Cardiac muscle cell (in vitro differentiated cells and primary cell): Measurements from ENCODE around the gene PRKG1. TPM values are rescaled to one million over a fixed set of nuclear protein-coding genes. Genes with fewer than 3 reads are reported as not detected.

ENCODE experiments used
- DNase-seq, 2 donors: peaks; one replicate each; pipeline versions ENCODE4 v3.0.0 to v3.0.0-alpha.2; 2010 to 2017; ENCODE audit warnings: low read depth in 1 of 2, low spot score in 1 of 2
- H3K27ac ChIP-seq: fragments of 200-600 bp; sonication (generic); 2 replicates; pipeline ENCODE4 v1.5.1; 2016
- H3K27me3 ChIP-seq: fragments of 200-600 bp; sonication (generic); 2 replicates; pipeline ENCODE4 v1.6.0; 2016; ENCODE audit warnings: control low read depth
- H3K36me3 ChIP-seq: fragments of 200-600 bp; sonication (generic); 2 replicates; pipeline ENCODE4 v1.5.1; 2016; ENCODE audit warnings: control low read depth
- H3K4me1 ChIP-seq: fragments of 200-600 bp; sonication (generic); 2 replicates; pipeline ENCODE4 v1.8.1; 2017; ENCODE audit warnings: low read depth, mild to moderate bottlenecking, mixed run types
- H3K4me3 ChIP-seq: fragments of 200-600 bp; sonication (generic); 2 replicates; pipeline ENCODE4 v1.5.1; 2016; ENCODE audit warnings: mild to moderate bottlenecking
- H3K9me3 ChIP-seq: fragments of 200-600 bp; sonication (generic); 2 replicates; pipeline ENCODE4 v1.5.1; 2017; ENCODE audit warnings: low read depth, mild to moderate bottlenecking, control low read depth
- polyA plus RNA-seq: library from polyadenylated mRNA; unstranded; fragments of >200 nt; fragmentation: Nextera tagmentation; extraction: Ambion mirVana; gene quantifications from 2 replicates; pipeline ENCODE4 v1.2.1, GENCODE V29; 2016
- total RNA-seq: library from RNA; depleted of rRNA; stranded (reverse); fragments of >200 nt; gene quantifications from 2 replicates; pipeline ENCODE4 v1.2.3, GENCODE V29; 2016
- TF ChIP-seq, protein P1 (sequence below): IDR thresholded peaks from 2 replicates; pipeline ENCODE4 v1.5.1; 2012; ENCODE audit warnings: low read depth, mild to moderate bottlenecking, low read length

Gene PRKG1
- total and polyA plus RNA-seq, 2 experiments from 2014 or later = 2.9 to 13.3 TPM

GRCh38 chr10:52068485-52068884 lies 994.2 kb downstream of the PRKG1 start:
- Histone ChIP-seq H3K4me1 (peaks cover 6% of the 10 kb centered on the region), H3K9me3 (no peaks in the 10 kb centered on the region), H3K36me3 (no peaks in the 10 kb centered on the region), H3K27me3 (no peaks in the 10 kb centered on the region), H3K4me3 (no peak overlapping the region), H3K27ac (no peak overlapping the region)
- TF ChIP-seq, protein P1, sequence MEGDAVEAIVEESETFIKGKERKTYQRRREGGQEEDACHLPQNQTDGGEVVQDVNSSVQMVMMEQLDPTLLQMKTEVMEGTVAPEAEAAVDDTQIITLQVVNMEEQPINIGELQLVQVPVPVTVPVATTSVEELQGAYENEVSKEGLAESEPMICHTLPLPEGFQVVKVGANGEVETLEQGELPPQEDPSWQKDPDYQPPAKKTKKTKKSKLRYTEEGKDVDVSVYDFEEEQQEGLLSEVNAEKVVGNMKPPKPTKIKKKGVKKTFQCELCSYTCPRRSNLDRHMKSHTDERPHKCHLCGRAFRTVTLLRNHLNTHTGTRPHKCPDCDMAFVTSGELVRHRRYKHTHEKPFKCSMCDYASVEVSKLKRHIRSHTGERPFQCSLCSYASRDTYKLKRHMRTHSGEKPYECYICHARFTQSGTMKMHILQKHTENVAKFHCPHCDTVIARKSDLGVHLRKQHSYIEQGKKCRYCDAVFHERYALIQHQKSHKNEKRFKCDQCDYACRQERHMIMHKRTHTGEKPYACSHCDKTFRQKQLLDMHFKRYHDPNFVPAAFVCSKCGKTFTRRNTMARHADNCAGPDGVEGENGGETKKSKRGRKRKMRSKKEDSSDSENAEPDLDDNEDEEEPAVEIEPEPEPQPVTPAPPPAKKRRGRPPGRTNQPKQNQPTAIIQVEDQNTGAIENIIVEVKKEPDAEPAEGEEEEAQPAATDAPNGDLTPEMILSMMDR = no peak
- no peak for DNase-seq

- TF ChIP-seq, protein P1 = no peak
- Histone ChIP-seq H3K27ac (no peak overlapping the region), H3K36me3 (no peaks in the 10 kb centered on the region), H3K4me3 (no peak overlapping the region), H3K4me1 (peaks cover 6% of the 10 kb centered on the region), H3K9me3 (no peaks in the 10 kb centered on the region), H3K27me3 (no peaks in the 10 kb centered on the region)
- peak in 1 of 2 donors; percentile 43 for DNase-seq
Observed at GRCh38 chr10:52071814-52072213, 997.5 kb downstream of the PRKG1 start.

DNA sequence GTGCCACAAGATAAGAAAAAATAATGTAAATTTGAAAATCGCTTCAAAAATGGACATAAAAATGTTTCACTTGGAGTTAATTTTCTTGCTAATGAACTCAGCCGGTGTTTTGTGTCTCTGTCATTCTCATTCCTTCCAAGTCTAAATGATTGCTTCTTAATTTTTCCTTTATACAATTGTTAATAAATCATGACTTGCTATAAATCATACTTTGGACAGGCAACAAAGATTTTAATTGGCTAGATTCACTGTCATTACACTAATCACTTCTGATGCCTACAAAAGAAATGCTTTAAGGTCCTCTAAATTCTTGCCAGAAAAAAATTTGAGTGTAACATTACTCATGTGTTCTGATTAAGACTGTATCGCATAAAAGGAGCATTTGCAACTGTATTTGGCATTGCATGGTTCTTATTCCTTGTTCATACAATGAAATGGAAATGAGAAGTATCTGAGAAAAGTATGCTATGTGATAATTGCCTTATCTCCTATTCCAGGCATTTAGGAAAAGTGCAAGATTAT lies 1000.3 kb downstream of the PRKG1 start:
- DNase-seq = no peak
- TF ChIP-seq, protein P1 = no peak
- Histone ChIP-seq H3K4me3 (no peak overlapping the region), H3K27ac (no peak overlapping the region), H3K27me3 (no peaks in the 10 kb centered on the region), H3K36me3 (no peaks in the 10 kb centered on the region), H3K4me1 (peaks cover 6% of the 10 kb centered on the region), H3K9me3 (no peaks in the 10 kb centered on the region)

DNA sequence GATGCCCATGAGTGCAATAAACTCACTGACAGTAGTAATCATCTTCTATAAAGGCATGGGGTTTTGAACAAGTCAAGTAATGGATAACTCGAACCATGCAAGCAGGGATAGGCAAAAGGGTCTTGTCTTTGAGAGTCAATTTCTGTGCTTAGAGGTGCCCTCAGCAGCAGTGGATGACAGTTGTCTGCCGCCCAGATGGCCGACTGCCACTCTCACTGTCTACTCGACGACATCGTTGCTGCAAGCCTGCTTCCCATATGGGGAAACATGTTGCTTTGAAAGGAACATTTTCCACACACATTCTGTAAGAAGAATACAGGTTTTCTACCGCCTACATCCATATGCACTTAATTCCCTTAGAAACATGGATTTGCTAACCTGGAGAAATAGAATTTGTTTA lies 1003.5 kb downstream of the PRKG1 start:
- no peak overlapping the region for H3K27ac ChIP-seq
- no peak overlapping the region for H3K4me3 ChIP-seq
- no peaks in the 10 kb centered on the region for H3K36me3 ChIP-seq
- H3K9me3 ChIP-seq = no peaks in the 10 kb centered on the region
- no peaks in the 10 kb centered on the region for H3K4me1 ChIP-seq
- TF ChIP-seq, protein P1 = no peak
- DNase-seq = no peak
- H3K27me3 ChIP-seq = no peaks in the 10 kb centered on the region

- no peaks in the 10 kb centered on the region for H3K27me3 ChIP-seq
- H3K4me1 ChIP-seq = no peaks in the 10 kb centered on the region
- H3K4me3 ChIP-seq = no peak overlapping the region
- H3K36me3 ChIP-seq = no peaks in the 10 kb centered on the region
- no peak for DNase-seq
- no peak overlapping the region for H3K27ac ChIP-seq
- TF ChIP-seq, protein P1 = no peak
- H3K9me3 ChIP-seq = no peaks in the 10 kb centered on the region
Observed at GRCh38 chr10:52078397-52078937, 1004.2 kb downstream of the PRKG1 start.

DNA sequence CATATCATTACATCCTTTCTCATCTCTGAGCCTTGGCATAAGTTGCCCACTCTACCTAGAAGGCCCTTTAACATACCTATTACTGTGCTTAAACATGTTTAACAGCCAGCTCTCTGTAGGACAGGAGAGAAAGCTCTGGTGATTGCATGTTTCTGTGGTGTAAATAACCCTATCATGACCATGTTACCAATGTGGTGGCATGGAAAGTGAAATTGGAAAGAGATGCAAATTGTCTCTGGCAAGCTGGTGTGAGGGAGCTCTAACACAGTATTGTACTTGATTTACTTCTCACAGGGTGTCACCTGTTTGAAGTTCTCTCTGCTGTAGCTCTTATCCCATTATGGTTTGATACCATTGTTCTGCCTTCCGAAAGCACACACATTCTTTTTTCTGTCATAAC lies 1008.0 kb downstream of the PRKG1 start:
- no peaks in the 10 kb centered on the region for H3K36me3 ChIP-seq
- H3K27ac ChIP-seq = no peak overlapping the region
- no peaks in the 10 kb centered on the region for H3K27me3 ChIP-seq
- TF ChIP-seq, protein P1 = no peak
- H3K9me3 ChIP-seq = no peaks in the 10 kb centered on the region
- no peaks in the 10 kb centered on the region for H3K4me1 ChIP-seq
- no peak for DNase-seq
- H3K4me3 ChIP-seq = no peak overlapping the region
